CD4-positive, alpha-beta memory T cell (primary cell): Measurements from ENCODE around the gene RASD1. TPM values are rescaled to one million over a fixed set of nuclear protein-coding genes. Genes with fewer than 3 reads are reported as not detected.
A peak's percentile ranks its signal among the peaks of the same experiment; 100 is the strongest.
"Not testable (repeated sequence)": the region's sequence is repeated elsewhere in the genome, so short reads cannot be mapped to it uniquely, and the experiment has no call there.

Source experiments
- CTCF ChIA-PET: fragments of 350-600 bp; sonication (Branson Sonifier 250); formaldehyde crosslinking; loops from one replicate; lab custom pipeline; 2021; ENCODE audit warnings: inconsistent platforms; ENCODE audit not compliant: partially characterized antibody; lab: Charles Lee
- POLR2A ChIA-PET: fragments of 350-600 bp; sonication (Branson Sonifier 250); formaldehyde crosslinking; loops from one replicate; lab custom pipeline; 2021; ENCODE audit not compliant: partially characterized antibody; lab: Charles Lee
- DNase-seq, 5 donors: peaks; one replicate each; pipeline versions ENCODE4 v3.0.0 to v3.0.0-alpha.2; 2020 to 2022; ENCODE audit warnings: mixed read lengths in 1 of 5
- H3K27ac ChIP-seq: one replicate; pipeline ENCODE4 v1.7.0; 2013; ENCODE audit warnings: low read depth, low read length
- H3K27me3 ChIP-seq: 2 replicates; pipeline ENCODE4 v1.7.0; 2013; ENCODE audit warnings: mild to moderate bottlenecking, low read length, moderate library complexity; ENCODE audit not compliant: insufficient read depth
- H3K36me3 ChIP-seq: 2 replicates; pipeline ENCODE4 v1.7.0; 2013; ENCODE audit warnings: mild to moderate bottlenecking, low read length, moderate library complexity; ENCODE audit not compliant: insufficient read depth
- H3K4me1 ChIP-seq: 2 replicates; pipeline ENCODE4 v1.7.0; 2013; ENCODE audit warnings: mild to moderate bottlenecking, low read length, moderate library complexity; ENCODE audit not compliant: insufficient read depth
- H3K4me3 ChIP-seq, 2 donors: one replicate each; pipeline ENCODE4 v1.7.0; 2013; ENCODE audit warnings: low read length in 2 of 2, mild to moderate bottlenecking in 1 of 2
- H3K9me3 ChIP-seq, 2 donors: one replicate each; pipeline ENCODE4 v1.7.0; 2013; ENCODE audit warnings: low read length in 2 of 2, control low read depth in 1 of 2; ENCODE audit not compliant: control insufficient read depth in 1 of 2
- H3K27ac Mint-ChIP-seq, 7 donors: one replicate each; pipeline ENCODE4 v1.8.0; 2020 to 2021; ENCODE audit warnings: mixed read lengths in 7 of 7, mild to moderate bottlenecking in 6 of 7, inconsistent platforms in 3 of 7, moderate library complexity in 3 of 7
- H3K27me3 Mint-ChIP-seq, 2 donors: one replicate each; pipeline ENCODE4 v1.8.0; 2020 to 2021; ENCODE audit warnings: mixed read lengths in 2 of 2
- H3K36me3 Mint-ChIP-seq, 2 donors: one replicate each; pipeline ENCODE4 v1.8.0; 2020 to 2021; ENCODE audit warnings: mixed read lengths in 2 of 2, inconsistent platforms in 1 of 2, mild to moderate bottlenecking in 1 of 2
- H3K4me1 Mint-ChIP-seq, 4 donors: one replicate each; pipeline ENCODE4 v1.8.0; 2020 to 2021; ENCODE audit warnings: mixed read lengths in 4 of 4, mild to moderate bottlenecking in 1 of 4
- H3K4me3 Mint-ChIP-seq, 8 donors: one replicate each; pipeline ENCODE4 v1.8.0; 2020 to 2021; ENCODE audit warnings: mixed read lengths in 8 of 8, mild to moderate bottlenecking in 7 of 8, moderate library complexity in 6 of 8, inconsistent platforms in 3 of 8
- H3K9me3 Mint-ChIP-seq, 8 donors: one replicate each; pipeline ENCODE4 v1.8.0; 2020 to 2021; ENCODE audit warnings: mixed read lengths in 8 of 8, mild to moderate bottlenecking in 5 of 8, inconsistent platforms in 3 of 8, moderate library complexity in 1 of 8
- intact Hi-C: fragments of 100-400 bp; cut with micrococcal nuclease; formaldehyde crosslinking; loops from one replicate; pipeline ENCODE4 v1.15.1; 2023
- polyA plus RNA-seq, 2 donors: library from polyadenylated mRNA; unstranded; fragments of 300-500 nt; fragmentation: Illumina TruSeq; gene quantifications; one replicate each; pipeline ENCODE4 v1.2.3, GENCODE V29; 2021
- total RNA-seq, 2 experiments: library from RNA; stranded (reverse); gene quantifications; one replicate each; pipeline ENCODE4 v1.2.3, GENCODE V29; 2021

RASD1 gene
- total and polyA plus RNA-seq, 4 experiments from 2014 or later: 0.38 to 0.87 (median 0.65) TPM

DNA sequence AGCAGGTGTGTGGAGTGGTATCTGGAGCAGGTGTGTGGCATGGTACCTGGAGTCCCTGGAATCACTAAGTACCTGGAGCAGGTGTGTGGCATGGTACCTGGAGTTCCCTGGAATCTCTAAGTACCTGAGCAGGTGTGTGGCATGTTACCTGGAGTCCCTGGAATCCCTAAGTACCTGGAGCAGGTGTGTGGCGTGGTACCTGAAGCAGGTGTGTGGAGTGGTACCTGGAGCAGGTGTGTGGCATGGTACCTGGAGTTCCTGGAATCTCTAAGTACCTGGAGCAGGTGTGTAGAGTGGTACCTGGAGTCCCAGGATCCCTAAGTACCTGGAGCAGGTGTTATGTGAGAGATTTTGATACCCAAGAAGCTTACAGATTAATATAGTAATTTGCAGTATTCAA, 41.5 kb downstream of the RASD1 start:
- H3K27ac Mint-ChIP-seq, H3K9me3 ChIP-seq, H3K36me3 ChIP-seq, H3K27ac ChIP-seq, H3K36me3 Mint-ChIP-seq, intact Hi-C loops, H3K4me3 ChIP-seq, H3K27me3 ChIP-seq, CTCF ChIA-PET, H3K4me3 Mint-ChIP-seq, H3K9me3 Mint-ChIP-seq, POLR2A ChIA-PET, H3K27me3 Mint-ChIP-seq, H3K4me1 Mint-ChIP-seq, DNase-seq, H3K4me1 ChIP-seq: not testable (repeated sequence)

GRCh38 chr17:17454276-17454675, 41.9 kb downstream of the RASD1 start:
- DNase-seq: no peak
- peaks cover 3 to 5% of the 10 kb centered on the region in 2 donors for H3K27me3 Mint-ChIP-seq
- H3K36me3 ChIP-seq: no peaks in the 10 kb centered on the region
- no peaks in the 10 kb centered on the region for H3K9me3 ChIP-seq
- no peaks in the 10 kb centered on the region for H3K9me3 Mint-ChIP-seq
- intact Hi-C loops: no loop called here
- no peak overlapping the region for H3K4me3 ChIP-seq
- H3K27me3 ChIP-seq: no peaks in the 10 kb centered on the region
- H3K4me3 Mint-ChIP-seq: no peak overlapping the region
- ChIA-PET POLR2A (no interaction called here), CTCF (no interaction called here)
- no peak overlapping the region for H3K27ac ChIP-seq
- H3K4me1 ChIP-seq: no peaks in the 10 kb centered on the region
- no peak overlapping the region for H3K27ac Mint-ChIP-seq
- no peaks in the 10 kb centered on the region for H3K36me3 Mint-ChIP-seq
- H3K4me1 Mint-ChIP-seq: no peaks in the 10 kb centered on the region

- Histone ChIP-seq H3K9me3 (no peaks in the 10 kb centered on the region), H3K27ac (no peak overlapping the region), H3K4me3 (no peak overlapping the region), H3K4me1 (no peaks in the 10 kb centered on the region), H3K27me3 (no peaks in the 10 kb centered on the region), H3K36me3 (no peaks in the 10 kb centered on the region)
- no peaks in the 10 kb centered on the region for H3K36me3 Mint-ChIP-seq
- CTCF ChIA-PET: interaction anchor here (0.6 to 1.1 kb wide), 2 partner anchors 43 to 108 kb away, joined by 3 read pairs; partner anchors contain the start of gene RASD1
- intact Hi-C loops: no loop called here
- no peaks in the 10 kb centered on the region for H3K4me1 Mint-ChIP-seq
- no peak overlapping the region for H3K27ac Mint-ChIP-seq
- H3K4me3 Mint-ChIP-seq: no peak overlapping the region
- no peak for DNase-seq
- POLR2A ChIA-PET: no interaction called here
- no peaks in the 10 kb centered on the region for H3K9me3 Mint-ChIP-seq
- peaks cover 3 to 4% of the 10 kb centered on the region in 2 donors for H3K27me3 Mint-ChIP-seq
Observed at GRCh38 chr17:17453088-17453487, 43.1 kb downstream of the RASD1 start.

DNA sequence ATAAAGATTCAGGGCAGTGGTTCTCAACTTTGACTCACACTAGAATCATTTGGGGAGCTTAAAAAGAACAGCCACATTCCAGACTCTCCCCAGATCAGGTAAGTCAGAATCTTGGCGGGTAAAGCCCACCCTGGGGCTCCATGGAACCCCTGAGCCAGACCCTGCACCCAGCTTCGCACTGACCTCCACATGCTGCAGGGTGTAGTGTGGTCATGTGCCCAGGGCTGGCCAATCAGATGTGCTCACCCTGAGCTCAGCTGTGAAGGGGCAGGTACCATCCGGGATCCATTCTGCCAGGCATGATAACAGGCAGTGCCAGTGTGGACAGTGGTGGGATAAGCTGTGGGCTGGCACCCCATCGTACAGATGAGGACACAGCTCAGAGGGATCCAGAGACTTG, 47.5 kb downstream of the RASD1 start:
- no peak overlapping the region for H3K4me3 Mint-ChIP-seq
- Histone ChIP-seq H3K36me3 (no peaks in the 10 kb centered on the region), H3K27ac (no peak overlapping the region), H3K4me1 (no peaks in the 10 kb centered on the region), H3K4me3 (no peak overlapping the region), H3K27me3 (no peaks in the 10 kb centered on the region), H3K9me3 (no peaks in the 10 kb centered on the region)
- intact Hi-C loops: no loop called here
- peaks cover 0 to 4% (median 0%) of the 10 kb centered on the region in 8 donors for H3K9me3 Mint-ChIP-seq
- no peak for DNase-seq
- H3K4me1 Mint-ChIP-seq: no peaks in the 10 kb centered on the region
- H3K36me3 Mint-ChIP-seq: no peaks in the 10 kb centered on the region
- H3K27me3 Mint-ChIP-seq: peaks cover 1 to 7% of the 10 kb centered on the region in 2 donors
- no peak overlapping the region for H3K27ac Mint-ChIP-seq
- POLR2A ChIA-PET: no interaction called here
- CTCF ChIA-PET: interaction anchor here (0.8 to 2.0 kb wide), 2 partner anchors 8 to 194 kb away, joined by 3 to 6 read pairs; no protein-coding TSS in a partner anchor

DNA sequence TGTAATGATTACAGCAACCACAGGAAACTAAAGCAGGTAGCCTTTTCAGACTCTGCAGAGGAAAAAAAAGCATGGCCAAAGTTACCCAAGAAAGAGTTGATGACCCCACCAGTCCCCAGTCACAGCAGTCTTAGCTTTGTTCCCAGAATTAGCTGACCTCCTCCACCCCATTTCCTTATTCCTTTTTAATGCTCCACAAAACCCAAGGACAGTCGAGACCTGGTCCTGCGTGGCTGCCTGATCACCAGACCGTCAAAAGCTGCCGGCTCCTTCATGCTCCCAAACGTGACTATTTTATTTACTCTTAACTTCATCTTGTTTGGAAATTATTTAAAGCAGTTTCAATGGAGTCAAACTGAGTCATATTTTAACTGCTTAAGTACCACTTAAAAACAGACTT, 48.1 kb downstream of the RASD1 start:
- H3K36me3 ChIP-seq: no peaks in the 10 kb centered on the region
- H3K4me1 ChIP-seq: no peaks in the 10 kb centered on the region
- H3K27ac ChIP-seq: no peak overlapping the region
- DNase-seq: no peak
- H3K9me3 ChIP-seq: no peaks in the 10 kb centered on the region
- Mint-ChIP-seq H3K27ac (no peak overlapping the region), H3K4me3 (peak overlapping the region in 1 of 8 donors; percentile 31), H3K36me3 (no peaks in the 10 kb centered on the region), H3K4me1 (no peaks in the 10 kb centered on the region), H3K9me3 (peaks cover 0 to 4% (median 0%) of the 10 kb centered on the region in 8 donors), H3K27me3 (peaks cover 1 to 7% of the 10 kb centered on the region in 2 donors)
- ChIA-PET CTCF (interaction anchor here (0.8 to 3.0 kb wide), 3 partner anchors 11 to 195 kb away, joined by 3 to 10 read pairs (median 4); no protein-coding TSS in a partner anchor), POLR2A (no interaction called here)
- intact Hi-C loops: no loop called here
- no peak overlapping the region for H3K4me3 ChIP-seq
- H3K27me3 ChIP-seq: no peaks in the 10 kb centered on the region

GRCh38 chr17:17447264-17447663, 48.9 kb downstream of the RASD1 start:
- Mint-ChIP-seq H3K4me3 (no peak overlapping the region), H3K27ac (no peak overlapping the region), H3K27me3 (peaks cover 1 to 7% of the 10 kb centered on the region in 2 donors), H3K36me3 (no peaks in the 10 kb centered on the region), H3K4me1 (no peaks in the 10 kb centered on the region), H3K9me3 (peaks cover 0 to 4% (median 0%) of the 10 kb centered on the region in 8 donors)
- Histone ChIP-seq H3K36me3 (no peaks in the 10 kb centered on the region), H3K4me1 (no peaks in the 10 kb centered on the region), H3K9me3 (no peaks in the 10 kb centered on the region), H3K4me3 (no peak overlapping the region), H3K27ac (no peak overlapping the region), H3K27me3 (no peaks in the 10 kb centered on the region)
- intact Hi-C loops: no loop called here
- ChIA-PET CTCF (interaction anchor here (1.5 to 3.0 kb wide), 2 partner anchors 10 to 93 kb away, joined by 4 to 10 read pairs; no protein-coding TSS in a partner anchor), POLR2A (no interaction called here)
- no peak for DNase-seq

- Mint-ChIP-seq H3K36me3 (no peaks in the 10 kb centered on the region), H3K9me3 (peaks cover 0 to 4% (median 0%) of the 10 kb centered on the region in 8 donors), H3K27me3 (peaks cover 0 to 5% of the 10 kb centered on the region in 2 donors), H3K4me3 (no peak overlapping the region), H3K4me1 (no peaks in the 10 kb centered on the region), H3K27ac (no peak overlapping the region)
- Histone ChIP-seq H3K36me3 (no peaks in the 10 kb centered on the region), H3K9me3 (no peaks in the 10 kb centered on the region), H3K4me1 (no peaks in the 10 kb centered on the region), H3K27ac (no peak overlapping the region), H3K27me3 (no peaks in the 10 kb centered on the region), H3K4me3 (no peak overlapping the region)
- no peak for DNase-seq
- ChIA-PET CTCF (interaction anchor here (1.5 to 3.0 kb wide), 2 partner anchors 9 to 92 kb away, joined by 4 to 10 read pairs; no protein-coding TSS in a partner anchor), POLR2A (no interaction called here)
- intact Hi-C loops: no loop called here
Observed at GRCh38 chr17:17446666-17447155, 49.5 kb downstream of the RASD1 start.
